ENCODE results near the gene PON2.

Gene PON2

DNA sequence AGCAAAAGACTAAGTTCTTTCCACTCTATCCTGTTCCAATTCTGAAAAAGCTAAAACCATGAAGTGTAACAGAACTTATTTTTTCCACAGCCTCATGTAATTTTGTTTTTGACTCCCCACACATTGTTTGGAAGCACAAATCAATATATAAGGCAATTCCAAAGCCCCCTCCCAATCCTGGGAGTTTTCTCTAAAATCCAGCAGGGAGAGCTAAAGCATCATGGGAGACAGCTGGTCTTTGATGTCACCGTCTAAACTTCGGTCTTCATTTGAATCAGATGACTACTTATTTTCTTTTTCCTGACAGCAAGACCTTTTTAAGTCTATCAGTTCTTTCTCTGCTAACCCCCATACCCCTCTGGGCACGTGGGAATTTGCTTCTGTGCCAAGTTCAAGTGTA is 77.2 kb downstream of the PON2 start:
- in situ Hi-C loops (cut with MboI; ENCODE audit: low pct_unique_long_range_greater_than_20kb, low sequenced_read_pairs, unreplicated experiment), result no loop called here
- no peak for TF ChIP-seq CTCF (IDR thresholded peaks at IDR 0.05; ENCODE audit: extremely low read depth, insufficient read depth, missing control alignments)
- DNase-seq (ENCODE audit: low spot score), result no peak
